Measurements from ENCODE around the gene USP17L29. TPM values are rescaled to one million over a fixed set of nuclear protein-coding genes. Genes with fewer than 3 reads are reported as not detected.
"Not testable (repeated sequence)": the region's sequence is repeated elsewhere in the genome, so short reads cannot be mapped to it uniquely, and the experiment has no call there.

The USP17L29 gene
- total RNA-seq, 2 experiments from 2014 or later = not detected

DNA sequence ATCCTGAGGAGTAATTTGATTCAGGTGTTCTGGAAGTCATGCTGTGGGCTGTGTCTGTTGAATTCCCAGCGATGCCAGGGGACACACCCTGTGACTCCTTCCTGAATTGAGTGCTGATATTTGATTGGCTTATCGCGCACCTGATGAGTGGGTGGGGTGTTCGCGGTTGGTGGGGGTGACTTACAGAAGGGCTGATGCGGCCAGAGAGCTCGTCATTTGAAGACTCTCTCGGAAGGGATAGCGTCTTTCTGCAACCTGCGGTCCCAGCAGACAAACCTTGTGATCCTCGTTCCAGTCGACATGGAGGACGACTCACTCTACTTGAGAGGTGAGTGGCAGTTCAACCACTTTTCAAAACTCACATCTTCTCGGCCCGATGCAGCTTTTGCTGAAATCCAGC is 4.8 kb upstream of the USP17L29 start, which contains the start of gene USP17L28:
USP17L28 (plus strand) TSS at position 301 of the 400 bp plus-strand sequence; CDS start at position 301, 0 bp downstream.
- H3K9me3 ChIP-seq (ENCODE audit: control insufficient read depth in 1 of 2, insufficient read depth in 1 of 2, low read length in 2 of 2); ATAC-seq (ENCODE audit: poor library complexity); H3K27me3 ChIP-seq (ENCODE audit: control insufficient read depth in 1 of 2, insufficient read depth in 2 of 2, low read length in 2 of 2); H3K36me3 ChIP-seq (ENCODE audit: insufficient read depth, low read length); H3K4me3 ChIP-seq (ENCODE audit: low read length); H3K9me3 Mint-ChIP-seq; H3K27ac ChIP-seq (ENCODE audit: low read depth in 1 of 2, low read length in 2 of 2); H3K4me3 Mint-ChIP-seq; H3K4me1 Mint-ChIP-seq (ENCODE audit: low read depth); H3K36me3 Mint-ChIP-seq (ENCODE audit: low read depth); DNase-seq; CTCF ChIA-PET; POLR2A ChIA-PET; H3K4me1 ChIP-seq (ENCODE audit: insufficient read depth, low read length); H3K27ac Mint-ChIP-seq; H3K27me3 Mint-ChIP-seq; intact Hi-C loops (cut with DNase I, micrococcal nuclease): not testable (repeated sequence)

- DNase-seq = peak in 1 of 14 experiments; percentile 0
- H3K9me3 Mint-ChIP-seq; H3K27ac ChIP-seq (ENCODE audit: low read depth in 1 of 2, low read length in 2 of 2); H3K27me3 ChIP-seq (ENCODE audit: control insufficient read depth in 1 of 2, insufficient read depth in 2 of 2, low read length in 2 of 2); H3K4me1 ChIP-seq (ENCODE audit: insufficient read depth, low read length); intact Hi-C loops (cut with DNase I, micrococcal nuclease); H3K27me3 Mint-ChIP-seq; CTCF ChIA-PET; H3K36me3 Mint-ChIP-seq (ENCODE audit: low read depth); H3K9me3 ChIP-seq (ENCODE audit: control insufficient read depth in 1 of 2, insufficient read depth in 1 of 2, low read length in 2 of 2); H3K36me3 ChIP-seq (ENCODE audit: insufficient read depth, low read length); POLR2A ChIA-PET; H3K4me3 Mint-ChIP-seq; H3K4me3 ChIP-seq (ENCODE audit: low read length); H3K4me1 Mint-ChIP-seq (ENCODE audit: low read depth); ATAC-seq (ENCODE audit: poor library complexity); H3K27ac Mint-ChIP-seq: not testable (repeated sequence)
Observed at GRCh38 chr4:9350866-9351265, 2.6 kb upstream of the USP17L29 start.

GRCh38 chr4:9362829-9363228 is 9.4 kb downstream of the USP17L29 start, which contains the start of gene USP17L30:
Gene USP17L30 (plus strand): TSS chr4:9363129. CDS start chr4:9363129, 0 bp downstream.
- H3K9me3 Mint-ChIP-seq; DNase-seq; H3K4me1 Mint-ChIP-seq (ENCODE audit: low read depth); ATAC-seq (ENCODE audit: poor library complexity); H3K4me3 ChIP-seq (ENCODE audit: low read length); H3K36me3 ChIP-seq (ENCODE audit: insufficient read depth, low read length); H3K9me3 ChIP-seq (ENCODE audit: control insufficient read depth in 1 of 2, insufficient read depth in 1 of 2, low read length in 2 of 2); H3K27me3 Mint-ChIP-seq; H3K27ac ChIP-seq (ENCODE audit: low read depth in 1 of 2, low read length in 2 of 2); H3K27ac Mint-ChIP-seq; intact Hi-C loops (cut with DNase I, micrococcal nuclease); H3K4me3 Mint-ChIP-seq; H3K36me3 Mint-ChIP-seq (ENCODE audit: low read depth); H3K4me1 ChIP-seq (ENCODE audit: insufficient read depth, low read length); POLR2A ChIA-PET; CTCF ChIA-PET; H3K27me3 ChIP-seq (ENCODE audit: control insufficient read depth in 1 of 2, insufficient read depth in 2 of 2, low read length in 2 of 2): not testable (repeated sequence)

GRCh38 chr4:9379881-9380280 is 26.4 kb downstream of the USP17L29 start:
- DNase-seq; H3K4me3 Mint-ChIP-seq; ATAC-seq (ENCODE audit: poor library complexity); POLR2A ChIA-PET; H3K9me3 Mint-ChIP-seq; intact Hi-C loops (cut with DNase I, micrococcal nuclease); H3K27me3 ChIP-seq (ENCODE audit: control insufficient read depth in 1 of 2, insufficient read depth in 2 of 2, low read length in 2 of 2); H3K4me1 ChIP-seq (ENCODE audit: insufficient read depth, low read length); H3K9me3 ChIP-seq (ENCODE audit: control insufficient read depth in 1 of 2, insufficient read depth in 1 of 2, low read length in 2 of 2); H3K27ac Mint-ChIP-seq; H3K4me1 Mint-ChIP-seq (ENCODE audit: low read depth); H3K27me3 Mint-ChIP-seq; H3K4me3 ChIP-seq (ENCODE audit: low read length); H3K27ac ChIP-seq (ENCODE audit: low read depth in 1 of 2, low read length in 2 of 2); H3K36me3 ChIP-seq (ENCODE audit: insufficient read depth, low read length); CTCF ChIA-PET; H3K36me3 Mint-ChIP-seq (ENCODE audit: low read depth): not testable (repeated sequence)

GRCh38 chr4:9381012-9381534 is 27.6 kb downstream of the USP17L29 start:
- H3K4me1 Mint-ChIP-seq (ENCODE audit: low read depth); H3K9me3 ChIP-seq (ENCODE audit: control insufficient read depth in 1 of 2, insufficient read depth in 1 of 2, low read length in 2 of 2); H3K36me3 ChIP-seq (ENCODE audit: insufficient read depth, low read length); H3K9me3 Mint-ChIP-seq; H3K27me3 Mint-ChIP-seq; intact Hi-C loops (cut with DNase I, micrococcal nuclease); H3K27me3 ChIP-seq (ENCODE audit: control insufficient read depth in 1 of 2, insufficient read depth in 2 of 2, low read length in 2 of 2); H3K27ac Mint-ChIP-seq; ATAC-seq (ENCODE audit: poor library complexity); H3K36me3 Mint-ChIP-seq (ENCODE audit: low read depth); POLR2A ChIA-PET; CTCF ChIA-PET; H3K27ac ChIP-seq (ENCODE audit: low read depth in 1 of 2, low read length in 2 of 2); H3K4me1 ChIP-seq (ENCODE audit: insufficient read depth, low read length): not testable (repeated sequence)
- peak overlapping the region; percentile 1 for H3K4me3 Mint-ChIP-seq
- H3K4me3 ChIP-seq (ENCODE audit: low read length) = peak overlapping the region; percentile 47
- TF ChIP-seq, protein P1, sequence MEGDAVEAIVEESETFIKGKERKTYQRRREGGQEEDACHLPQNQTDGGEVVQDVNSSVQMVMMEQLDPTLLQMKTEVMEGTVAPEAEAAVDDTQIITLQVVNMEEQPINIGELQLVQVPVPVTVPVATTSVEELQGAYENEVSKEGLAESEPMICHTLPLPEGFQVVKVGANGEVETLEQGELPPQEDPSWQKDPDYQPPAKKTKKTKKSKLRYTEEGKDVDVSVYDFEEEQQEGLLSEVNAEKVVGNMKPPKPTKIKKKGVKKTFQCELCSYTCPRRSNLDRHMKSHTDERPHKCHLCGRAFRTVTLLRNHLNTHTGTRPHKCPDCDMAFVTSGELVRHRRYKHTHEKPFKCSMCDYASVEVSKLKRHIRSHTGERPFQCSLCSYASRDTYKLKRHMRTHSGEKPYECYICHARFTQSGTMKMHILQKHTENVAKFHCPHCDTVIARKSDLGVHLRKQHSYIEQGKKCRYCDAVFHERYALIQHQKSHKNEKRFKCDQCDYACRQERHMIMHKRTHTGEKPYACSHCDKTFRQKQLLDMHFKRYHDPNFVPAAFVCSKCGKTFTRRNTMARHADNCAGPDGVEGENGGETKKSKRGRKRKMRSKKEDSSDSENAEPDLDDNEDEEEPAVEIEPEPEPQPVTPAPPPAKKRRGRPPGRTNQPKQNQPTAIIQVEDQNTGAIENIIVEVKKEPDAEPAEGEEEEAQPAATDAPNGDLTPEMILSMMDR (IDR thresholded peaks at IDR 0.05) = peak; percentile 70
- peak; percentile 2 to 61 (median 40) for DNase-seq

Measured in CD4-positive, alpha-beta T cell (primary cell).